SU-DHL-6 (cell line): ENCODE measurements around the gene EXOC6.

ENCODE experiments used
- CTCF ChIP-seq: fragments of 200-600 bp; sonication (generic); IDR thresholded peaks from one replicate; pipeline ENCODE4 v1.5.1; 2017; ENCODE audit warnings: antibody characterized with exemption, mild to moderate bottlenecking, low read length, moderate library complexity; ENCODE audit not compliant: insufficient read depth, poor library complexity, severe bottlenecking
- EZH2phosphoT487 ChIP-seq: fragments of 200-600 bp; sonication (generic), shearing (Covaris generic); conservative IDR thresholded peaks from 2 replicates; pipeline ENCODE4 v1.6.1; 2018; ENCODE audit warnings: mild to moderate bottlenecking, antibody characterized with exemption, low read length, moderate library complexity, mixed read lengths

- TF ChIP-seq CTCF = no peak
- no peak for TF ChIP-seq EZH2phosphoT487
Observed at GRCh38 chr10:92829786-92830377, 18.4 kb upstream of the EXOC6 start.
